IPS-18a (cell line): ENCODE data around the gene GPX5.

Experiments
- H3K27ac ChIP-seq: one replicate; pipeline ENCODE4 v1.5.1; 2013; ENCODE audit warnings: low read length
- H3K27me3 ChIP-seq: one replicate; pipeline ENCODE4 v1.6.1; 2013; ENCODE audit warnings: mild to moderate bottlenecking, low read length; ENCODE audit not compliant: control insufficient read depth, insufficient read depth
- H3K36me3 ChIP-seq: one replicate; pipeline ENCODE4 v1.6.1; 2013; ENCODE audit warnings: low read depth, low read length; ENCODE audit not compliant: control insufficient read depth
- H3K4me1 ChIP-seq: one replicate; pipeline ENCODE4 v1.6.1; 2013; ENCODE audit warnings: low read depth, low read length; ENCODE audit not compliant: control insufficient read depth
- H3K4me3 ChIP-seq: one replicate; pipeline ENCODE4 v1.5.1; 2013; ENCODE audit warnings: low read length
- H3K9ac ChIP-seq: one replicate; pipeline ENCODE4 v1.6.1; 2013; ENCODE audit warnings: mild to moderate bottlenecking, low read length, moderate library complexity
- H3K9me3 ChIP-seq: one replicate; pipeline ENCODE4 v1.6.1; 2013; ENCODE audit warnings: low read depth, low read length; ENCODE audit not compliant: control insufficient read depth

Gene GPX5, protein sequence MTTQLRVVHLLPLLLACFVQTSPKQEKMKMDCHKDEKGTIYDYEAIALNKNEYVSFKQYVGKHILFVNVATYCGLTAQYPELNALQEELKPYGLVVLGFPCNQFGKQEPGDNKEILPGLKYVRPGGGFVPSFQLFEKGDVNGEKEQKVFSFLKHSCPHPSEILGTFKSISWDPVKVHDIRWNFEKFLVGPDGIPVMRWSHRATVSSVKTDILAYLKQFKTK

DNA sequence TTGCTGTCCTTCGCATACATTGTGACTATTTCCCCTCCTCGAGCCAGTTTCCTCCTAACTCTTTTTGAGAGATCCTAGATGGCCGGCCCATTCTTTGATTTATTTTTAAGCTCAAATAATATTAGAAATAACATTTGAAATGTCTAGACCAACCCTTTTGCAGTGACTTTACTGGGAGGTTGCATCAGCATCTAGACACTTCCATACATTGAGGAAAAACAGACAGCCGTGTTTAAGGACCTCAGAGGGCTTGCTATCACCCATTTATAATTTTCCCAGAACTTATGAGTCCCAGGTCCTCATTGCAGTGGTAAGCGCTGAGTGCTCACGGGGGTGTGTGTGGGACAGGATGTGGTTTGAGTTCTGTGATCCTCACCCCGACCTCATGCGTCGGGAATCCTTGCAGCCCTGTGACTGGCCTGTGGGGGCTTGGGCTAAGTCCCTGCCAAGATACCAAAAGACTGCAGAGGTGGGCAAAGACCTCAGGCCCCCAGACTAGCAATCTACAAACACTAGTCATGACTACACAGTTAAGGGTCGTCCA is at the start of gene GPX5:
Gene GPX5, plus strand, starts transcription at position 386 of the 544 bp plus-strand sequence. Its CDS starts 133 bp downstream, at position 519.
- no peaks in the 10 kb centered on the region for H3K36me3 ChIP-seq
- H3K9ac ChIP-seq = no peak within 1 kb of the TSS
- no peaks in the 10 kb centered on the region for H3K4me1 ChIP-seq
- H3K4me3 ChIP-seq = no peak within 1 kb of the TSS
- H3K27me3 ChIP-seq = no peaks in the 10 kb centered on the region
- H3K27ac ChIP-seq = no peak within 1 kb of the TSS
- H3K9me3 ChIP-seq = no peaks in the 10 kb centered on the region

DNA sequence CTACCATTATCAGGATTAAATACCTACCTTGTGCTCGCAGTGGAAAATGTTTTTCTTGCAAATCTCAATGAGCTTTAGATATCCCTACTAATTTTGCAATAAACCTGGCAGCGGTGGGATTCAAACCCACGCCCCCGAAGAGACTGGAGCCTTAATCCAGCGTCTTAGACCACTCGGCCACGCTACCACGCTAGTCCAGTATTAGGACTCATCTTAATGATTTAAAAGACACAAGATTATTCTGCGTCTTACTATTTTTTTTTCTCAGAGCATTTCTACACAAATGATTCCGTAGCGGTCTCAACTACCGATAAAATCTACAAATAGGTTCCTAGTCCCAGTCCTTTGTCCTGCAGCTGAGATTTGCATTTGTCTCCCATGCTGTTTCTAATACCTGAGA is 47.2 kb upstream of the GPX5 start:
- no peaks in the 10 kb centered on the region for H3K36me3 ChIP-seq
- H3K4me1 ChIP-seq = no peaks in the 10 kb centered on the region
- no peak overlapping the region for H3K9ac ChIP-seq
- no peak overlapping the region for H3K4me3 ChIP-seq
- H3K27me3 ChIP-seq = no peaks in the 10 kb centered on the region
- H3K9me3 ChIP-seq = no peaks in the 10 kb centered on the region
- no peak overlapping the region for H3K27ac ChIP-seq

DNA sequence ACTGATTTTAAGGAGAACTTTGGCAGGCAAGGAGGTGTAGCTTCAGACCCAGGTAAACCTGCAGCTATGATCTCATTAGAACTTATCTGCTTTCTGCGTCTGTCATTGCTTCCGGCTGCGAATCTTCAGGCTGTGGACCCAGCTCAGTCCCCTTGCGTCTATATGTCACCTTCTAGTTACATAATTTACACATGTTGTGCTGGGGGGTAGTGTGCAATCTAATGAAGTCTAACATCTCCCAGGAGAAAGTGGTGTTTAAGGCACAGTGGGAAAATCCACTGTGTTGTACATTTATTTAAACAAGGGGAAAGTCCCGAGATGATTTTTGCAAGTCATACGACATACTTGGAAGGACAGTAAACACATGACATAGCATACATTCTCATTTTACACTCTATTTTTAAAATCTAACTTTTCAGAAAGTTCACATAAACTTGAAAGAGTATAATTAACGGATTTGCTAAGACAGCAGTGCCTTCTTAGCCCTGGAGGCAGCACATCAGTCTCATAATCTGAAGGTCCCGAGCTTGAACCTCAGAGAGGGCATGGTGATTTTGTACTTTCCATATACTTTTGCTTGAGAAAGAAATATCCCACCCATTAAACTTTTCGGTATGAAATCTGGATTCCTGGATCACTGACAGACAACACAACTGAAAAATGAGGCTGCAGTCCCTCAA is 45.3 kb upstream of the GPX5 start:
- no peaks in the 10 kb centered on the region for H3K4me1 ChIP-seq
- H3K9ac ChIP-seq = no peak overlapping the region
- H3K9me3 ChIP-seq = no peaks in the 10 kb centered on the region
- no peak overlapping the region for H3K4me3 ChIP-seq
- H3K36me3 ChIP-seq = no peaks in the 10 kb centered on the region
- no peak overlapping the region for H3K27ac ChIP-seq
- H3K27me3 ChIP-seq = no peaks in the 10 kb centered on the region

DNA sequence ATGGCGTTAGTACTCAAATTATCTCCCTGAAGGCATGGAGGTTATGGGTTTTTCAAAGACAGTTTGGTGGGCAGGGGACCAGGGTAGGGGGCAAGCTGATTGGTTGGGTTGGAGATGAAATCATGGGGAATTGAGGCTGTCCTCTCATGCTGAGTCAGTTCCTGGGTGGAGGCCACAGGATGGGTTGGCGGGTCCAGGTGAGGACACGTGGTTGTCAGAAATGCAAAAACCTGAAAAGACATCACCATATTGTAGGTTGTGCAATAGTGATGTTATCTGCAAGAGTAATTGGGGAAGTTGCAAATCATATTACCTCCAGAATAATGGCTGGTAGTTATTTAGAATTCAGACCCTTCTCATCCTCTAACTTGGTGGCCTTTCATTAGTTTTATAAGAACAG is 40.2 kb upstream of the GPX5 start:
- Histone ChIP-seq H3K4me3 (no peak overlapping the region), H3K36me3 (no peaks in the 10 kb centered on the region), H3K9me3 (no peaks in the 10 kb centered on the region), H3K27ac (no peak overlapping the region), H3K9ac (no peak overlapping the region), H3K27me3 (peaks cover 6% of the 10 kb centered on the region), H3K4me1 (no peaks in the 10 kb centered on the region)

DNA sequence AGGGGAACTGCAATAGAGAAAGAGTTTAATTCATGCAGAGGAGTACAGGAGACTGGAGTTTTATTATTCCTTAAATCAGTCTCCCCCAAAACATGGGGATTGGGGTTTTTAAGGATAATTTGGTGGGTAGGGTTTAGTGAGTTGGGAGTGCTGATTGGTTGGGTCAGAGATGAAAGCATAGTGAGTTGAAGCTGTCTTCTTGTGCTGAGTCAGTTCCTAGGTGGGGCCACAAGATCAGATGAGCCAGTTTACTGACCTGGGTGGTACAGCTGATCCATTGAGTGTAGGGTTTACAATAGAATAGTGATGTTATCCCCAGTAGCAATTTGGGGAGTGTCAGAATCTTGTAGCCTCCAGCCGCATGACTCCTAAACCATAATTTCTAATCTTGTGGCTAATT is 39.1 kb upstream of the GPX5 start:
- Histone ChIP-seq H3K9me3 (no peaks in the 10 kb centered on the region), H3K4me1 (no peaks in the 10 kb centered on the region), H3K27me3 (peaks cover 9% of the 10 kb centered on the region), H3K27ac (no peak overlapping the region), H3K9ac (no peak overlapping the region), H3K36me3 (no peaks in the 10 kb centered on the region), H3K4me3 (no peak overlapping the region)

DNA sequence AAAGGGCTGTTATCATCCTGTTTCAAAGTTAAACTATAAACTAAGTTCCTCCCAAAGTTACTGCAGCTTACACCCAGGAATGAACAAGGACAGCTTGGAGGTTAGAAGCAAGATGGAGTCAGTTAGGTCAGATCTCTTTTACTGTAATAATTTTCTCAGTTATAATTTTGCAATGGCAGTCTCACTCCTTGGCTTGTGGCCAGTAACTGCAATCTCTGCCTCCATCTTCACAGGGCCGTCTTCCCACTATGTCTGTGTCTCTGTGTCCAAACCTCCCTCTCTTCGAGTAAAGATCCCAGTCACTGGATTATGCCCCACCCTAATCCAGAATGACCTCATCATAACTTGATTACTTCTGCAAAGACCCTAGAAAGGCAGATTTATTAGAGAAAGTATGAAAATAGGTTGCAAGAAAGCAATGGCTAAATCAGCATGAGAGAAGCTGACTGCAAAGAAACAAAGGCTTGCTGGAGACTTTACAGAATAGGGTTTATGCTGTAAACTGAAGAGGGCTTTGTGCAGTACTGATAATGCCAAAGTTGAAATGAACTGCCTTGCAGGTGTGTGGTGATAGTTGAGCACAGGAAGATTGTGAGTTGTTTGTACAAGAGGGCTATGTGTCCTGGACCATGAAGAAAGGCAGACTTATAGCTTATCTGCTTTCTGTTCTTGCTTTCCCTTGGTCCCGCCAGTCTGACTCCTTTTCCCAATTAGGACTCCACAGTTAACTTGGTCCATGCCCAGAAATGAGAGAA is 38.5 kb upstream of the GPX5 start:
- H3K9me3 ChIP-seq = no peaks in the 10 kb centered on the region
- no peak overlapping the region for H3K27ac ChIP-seq
- peaks cover 9% of the 10 kb centered on the region for H3K27me3 ChIP-seq
- no peak overlapping the region for H3K4me3 ChIP-seq
- no peaks in the 10 kb centered on the region for H3K36me3 ChIP-seq
- no peak overlapping the region for H3K9ac ChIP-seq
- H3K4me1 ChIP-seq = no peaks in the 10 kb centered on the region

DNA sequence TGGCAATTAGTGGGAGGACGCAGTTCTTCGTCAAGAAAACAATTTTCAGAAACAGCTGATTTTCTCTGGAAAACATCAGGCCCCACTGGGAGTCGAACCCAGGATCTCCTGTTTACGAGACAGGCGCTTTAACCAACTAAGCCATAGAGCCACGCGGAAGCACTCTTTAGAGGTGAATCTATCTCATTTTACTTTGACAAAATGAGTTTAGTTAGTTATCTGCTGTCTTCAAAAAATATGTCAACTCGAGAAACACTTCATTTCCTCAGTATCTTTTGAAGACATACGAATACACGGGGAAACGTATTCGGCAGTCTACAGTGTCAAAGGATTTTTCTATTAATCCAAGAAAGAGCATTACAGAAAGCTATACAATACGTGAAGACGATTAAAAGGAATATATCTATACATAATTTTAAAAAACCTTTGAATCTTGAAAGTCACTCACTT is 36.7 kb upstream of the GPX5 start:
- no peak overlapping the region for H3K27ac ChIP-seq

DNA sequence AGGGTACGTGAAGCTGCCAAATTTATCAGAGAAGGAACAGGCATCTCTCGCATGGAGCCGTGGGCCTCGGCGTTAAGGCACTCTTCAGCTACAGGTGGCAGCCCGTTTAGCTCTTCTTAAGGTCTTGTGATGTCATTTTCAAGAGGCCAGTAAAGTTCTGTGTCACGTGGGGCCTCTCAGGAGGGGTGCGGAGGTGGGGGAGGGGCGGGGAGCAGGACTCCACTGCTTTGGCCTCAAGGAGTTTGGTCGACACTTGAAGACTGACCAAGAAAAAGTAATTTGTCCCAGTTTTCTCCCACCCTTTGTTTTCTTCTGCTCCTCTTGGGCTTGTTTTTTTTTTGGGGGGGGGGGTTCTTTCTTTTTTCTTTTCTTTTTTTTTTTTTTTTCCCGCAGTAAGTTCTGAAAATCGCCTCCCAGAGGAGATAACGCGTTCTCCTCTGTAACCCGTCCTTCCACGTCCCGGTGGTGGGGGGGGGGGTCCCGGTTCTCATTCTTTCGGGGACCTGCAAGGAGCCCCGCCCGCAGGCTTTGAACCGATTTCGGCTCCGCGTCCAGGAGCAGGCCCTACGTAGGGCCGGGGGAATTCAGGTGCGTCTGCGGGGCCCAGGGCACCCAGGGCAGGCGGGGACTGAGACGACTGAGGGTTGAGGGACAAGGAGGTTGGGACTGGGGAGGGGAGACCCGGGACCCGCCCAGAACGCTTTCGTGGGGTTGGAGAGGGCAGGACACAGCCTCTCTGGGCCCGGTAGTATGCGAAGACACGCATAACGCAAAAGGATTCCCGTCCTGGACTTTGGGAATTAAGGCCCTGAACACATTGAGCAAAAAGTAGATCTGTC is 36.1 kb upstream of the GPX5 start:
- no peak overlapping the region for H3K27ac ChIP-seq
- H3K27me3 ChIP-seq = peaks cover 9% of the 10 kb centered on the region
- H3K36me3 ChIP-seq = no peaks in the 10 kb centered on the region
- peak overlapping the region; percentile 91 for H3K4me3 ChIP-seq
- H3K9me3 ChIP-seq = no peaks in the 10 kb centered on the region
- no peaks in the 10 kb centered on the region for H3K4me1 ChIP-seq
- H3K9ac ChIP-seq = peak overlapping the region; percentile 92

More for the DNA sequence above, 36.7 kb upstream of the GPX5 start:
- H3K9me3 ChIP-seq = no peaks in the 10 kb centered on the region
- no peaks in the 10 kb centered on the region for H3K36me3 ChIP-seq
- H3K27me3 ChIP-seq = peaks cover 9% of the 10 kb centered on the region
- H3K9ac ChIP-seq = peak overlapping the region; percentile 92
- no peaks in the 10 kb centered on the region for H3K4me1 ChIP-seq
- peak overlapping the region; percentile 91 for H3K4me3 ChIP-seq

DNA sequence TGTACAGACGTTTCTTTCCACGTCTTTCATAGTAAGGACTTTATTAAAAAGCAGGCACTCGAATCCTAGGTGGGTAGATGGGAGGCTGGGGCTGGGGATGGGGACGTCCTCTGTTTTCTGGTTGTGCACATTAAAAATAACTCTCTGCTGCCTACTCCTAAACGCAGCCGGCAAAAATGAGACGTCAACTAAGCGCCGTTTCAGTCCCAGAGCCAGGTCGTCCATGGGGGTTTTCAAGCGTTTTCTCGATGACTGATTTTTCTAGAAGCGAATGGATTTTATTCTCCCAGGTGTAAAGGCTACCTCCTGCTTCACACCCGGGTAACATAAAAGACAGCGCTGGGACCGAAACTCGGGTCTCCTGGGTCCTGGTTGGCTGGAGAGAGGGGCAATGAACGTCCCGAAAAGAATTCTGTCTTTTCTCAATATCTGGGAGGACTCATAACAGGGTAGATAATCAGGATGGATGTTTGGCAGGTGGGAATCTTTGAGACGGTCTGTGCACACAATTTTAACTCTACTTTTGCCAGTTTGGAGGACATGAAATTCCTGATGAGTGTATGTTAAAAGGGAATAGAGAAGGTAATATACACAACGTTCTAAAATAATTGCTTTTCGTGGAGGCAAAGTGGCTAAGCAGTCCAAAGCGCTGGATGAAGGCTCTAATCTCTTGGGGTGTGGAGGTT is 35.3 kb upstream of the GPX5 start:
- no peaks in the 10 kb centered on the region for H3K36me3 ChIP-seq
- peak overlapping the region; percentile 92 for H3K9ac ChIP-seq
- no peaks in the 10 kb centered on the region for H3K4me1 ChIP-seq
- H3K4me3 ChIP-seq = peak overlapping the region; percentile 91
- H3K9me3 ChIP-seq = no peaks in the 10 kb centered on the region
- H3K27ac ChIP-seq = no peak overlapping the region
- H3K27me3 ChIP-seq = peaks cover 9% of the 10 kb centered on the region

DNA sequence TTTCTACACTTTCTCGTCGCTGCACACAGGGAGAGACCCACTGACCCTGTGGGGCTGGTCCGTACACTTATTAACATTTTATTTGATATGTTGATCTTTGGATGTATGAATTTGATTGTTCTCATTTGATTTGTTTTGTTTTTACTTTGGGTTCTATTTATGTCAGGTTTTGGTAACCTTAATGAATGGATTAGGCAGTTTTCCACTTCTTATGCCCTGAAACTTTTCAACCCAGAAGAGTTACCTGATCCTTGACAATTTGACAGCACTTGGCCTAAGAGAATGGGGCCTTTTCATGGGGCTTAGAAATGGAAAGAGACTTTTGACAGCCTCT is 33.7 kb upstream of the GPX5 start:
- H3K27me3 ChIP-seq = peaks cover 9% of the 10 kb centered on the region
- H3K27ac ChIP-seq = no peak overlapping the region
- no peak overlapping the region for H3K4me3 ChIP-seq
- H3K9me3 ChIP-seq = no peaks in the 10 kb centered on the region
- no peaks in the 10 kb centered on the region for H3K36me3 ChIP-seq
- no peak overlapping the region for H3K9ac ChIP-seq
- H3K4me1 ChIP-seq = no peaks in the 10 kb centered on the region
